AG08395 (cell line): Measurements from ENCODE around the gene CMIP.
"Not testable (repeated sequence)": the region's sequence is repeated elsewhere in the genome, so short reads cannot be mapped to it uniquely, and the experiment has no call there.

Experiments used
- DNase-seq: peaks from one replicate; pipeline ENCODE4 v3.0.0; 2012; ENCODE audit warnings: mixed read lengths, low spot score

CMIP gene

DNA sequence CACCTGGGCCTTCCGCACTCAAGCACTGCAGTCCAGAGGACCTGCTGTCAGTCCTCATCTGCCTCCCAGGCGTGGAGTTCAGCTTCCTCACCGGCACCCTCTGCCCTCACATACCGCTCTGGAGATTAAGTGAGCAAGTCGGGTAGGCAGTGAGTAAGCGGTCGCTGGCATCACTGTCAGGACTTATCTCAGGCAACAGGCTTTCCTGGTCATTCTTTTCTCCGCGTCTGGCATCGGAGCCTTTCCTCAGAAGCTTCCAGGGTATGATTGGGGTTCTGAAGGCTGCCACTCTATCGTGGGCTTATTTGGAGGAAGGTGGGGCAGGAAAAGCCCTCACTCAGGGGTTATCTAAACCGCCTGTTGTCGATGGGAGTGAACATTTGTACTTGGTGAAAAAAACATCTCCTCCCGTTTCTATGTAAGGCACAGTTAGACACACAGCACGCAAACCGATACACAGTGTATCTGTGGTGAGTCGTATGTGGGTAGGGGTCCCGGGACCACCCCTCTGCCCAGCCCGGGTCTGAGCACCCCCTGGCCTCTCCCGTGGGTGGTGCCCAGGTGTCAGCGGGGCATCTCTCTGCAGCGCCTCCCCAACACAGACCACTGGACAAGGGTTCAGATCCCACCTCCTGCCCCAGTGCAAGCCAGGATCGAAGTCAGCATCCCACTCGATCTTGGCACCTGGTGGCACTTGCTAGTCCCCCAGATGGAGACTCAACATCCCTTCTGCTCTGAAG, 242.0 kb downstream of the CMIP start:
- no peak for DNase-seq

DNA sequence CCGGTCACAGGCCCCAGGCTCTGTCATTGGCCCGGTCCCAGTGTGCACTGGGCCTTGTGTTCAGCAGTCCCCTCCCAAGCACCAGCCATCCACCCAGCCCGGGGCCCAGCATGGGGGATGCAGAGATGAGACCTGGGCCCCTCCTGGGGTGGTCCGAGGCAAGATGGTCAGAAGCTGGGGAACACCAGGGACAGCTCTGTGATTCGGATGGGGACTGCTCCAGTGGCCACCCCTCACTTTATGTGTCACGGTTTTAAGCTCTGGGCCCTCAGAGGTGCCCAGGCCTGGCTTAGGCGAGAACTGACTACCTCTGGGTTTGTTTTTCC, 242.5 kb downstream of the CMIP start:
- DNase-seq = no peak

DNA sequence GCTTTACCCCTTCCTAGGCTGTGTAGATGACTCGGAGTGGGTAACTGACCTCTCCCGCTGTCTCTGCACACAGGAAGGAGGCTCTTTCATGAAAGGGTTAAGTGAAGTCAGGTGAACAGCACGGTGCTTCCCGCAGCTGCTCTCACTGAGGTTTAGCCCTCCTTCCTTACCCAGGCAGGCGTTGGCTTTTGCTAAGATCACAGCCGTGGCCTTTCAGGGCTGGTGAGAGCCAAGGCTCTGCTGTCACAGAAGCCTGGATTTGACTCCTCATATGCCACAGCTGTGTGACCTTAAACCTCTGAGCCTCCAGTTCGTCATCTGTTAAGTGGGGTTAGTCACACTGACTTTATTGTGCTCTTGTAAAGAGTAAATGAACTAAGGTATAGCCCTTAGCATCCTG, 243.6 kb downstream of the CMIP start:
- DNase-seq = no peak

DNA sequence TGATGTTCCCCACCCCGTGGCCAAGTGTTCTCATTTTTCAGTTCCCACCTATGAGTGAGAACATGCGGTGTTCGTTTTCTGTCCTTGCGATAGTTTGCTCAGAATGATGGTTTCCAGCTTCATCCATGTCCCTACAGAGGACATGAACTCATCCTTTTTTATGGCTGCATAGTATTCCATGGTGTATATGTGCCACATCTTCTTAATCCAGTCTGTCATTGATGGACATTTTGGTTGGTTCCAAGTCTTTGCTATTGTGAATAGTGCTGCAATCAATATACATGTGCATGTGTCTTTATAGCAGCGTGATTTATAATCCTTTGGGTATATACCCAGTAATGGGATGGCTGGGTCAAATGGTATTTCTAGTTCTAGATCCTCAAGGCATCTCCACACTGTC, 244.2 kb downstream of the CMIP start:
- DNase-seq = not testable (repeated sequence)

DNA sequence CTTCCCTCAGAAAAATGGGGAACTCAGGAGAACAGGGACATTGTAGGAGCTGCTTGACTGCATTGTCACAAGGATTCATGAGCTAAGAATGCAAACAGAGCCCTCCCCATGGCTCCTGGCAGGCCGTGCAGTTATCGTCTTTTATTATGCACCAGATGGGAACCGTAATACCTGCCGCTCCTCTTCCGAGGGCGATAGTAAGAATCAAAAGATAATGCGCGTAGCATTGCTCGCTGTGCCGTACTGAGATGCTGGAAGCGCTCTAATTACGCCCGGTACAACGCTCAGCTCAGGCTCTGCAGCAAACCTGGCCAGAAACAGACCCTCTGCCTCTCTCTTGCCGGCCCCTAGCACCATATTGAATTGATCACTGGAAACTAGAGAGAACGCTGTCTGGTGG, 247.4 kb downstream of the CMIP start:
- no peak for DNase-seq

DNA sequence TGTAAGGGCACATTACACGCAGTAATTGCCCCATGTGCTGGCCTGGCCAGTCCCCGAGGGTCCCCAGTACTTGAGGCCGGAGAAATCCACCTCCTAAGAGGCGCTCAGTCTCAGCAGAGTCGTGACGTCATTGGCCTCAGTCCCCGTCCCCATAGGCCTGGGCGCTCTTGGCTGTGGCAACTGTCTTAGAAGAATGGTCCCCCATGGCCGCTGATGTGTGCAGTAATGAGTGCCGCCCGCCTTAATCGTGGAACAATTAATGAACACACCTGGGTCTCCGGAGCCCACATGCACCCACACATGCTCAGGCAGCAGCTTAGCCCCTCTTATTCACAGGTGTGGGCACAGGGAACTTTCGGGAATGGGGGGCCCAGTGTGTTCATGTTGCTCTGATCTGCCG, 248.0 kb downstream of the CMIP start:
- no peak for DNase-seq

DNA sequence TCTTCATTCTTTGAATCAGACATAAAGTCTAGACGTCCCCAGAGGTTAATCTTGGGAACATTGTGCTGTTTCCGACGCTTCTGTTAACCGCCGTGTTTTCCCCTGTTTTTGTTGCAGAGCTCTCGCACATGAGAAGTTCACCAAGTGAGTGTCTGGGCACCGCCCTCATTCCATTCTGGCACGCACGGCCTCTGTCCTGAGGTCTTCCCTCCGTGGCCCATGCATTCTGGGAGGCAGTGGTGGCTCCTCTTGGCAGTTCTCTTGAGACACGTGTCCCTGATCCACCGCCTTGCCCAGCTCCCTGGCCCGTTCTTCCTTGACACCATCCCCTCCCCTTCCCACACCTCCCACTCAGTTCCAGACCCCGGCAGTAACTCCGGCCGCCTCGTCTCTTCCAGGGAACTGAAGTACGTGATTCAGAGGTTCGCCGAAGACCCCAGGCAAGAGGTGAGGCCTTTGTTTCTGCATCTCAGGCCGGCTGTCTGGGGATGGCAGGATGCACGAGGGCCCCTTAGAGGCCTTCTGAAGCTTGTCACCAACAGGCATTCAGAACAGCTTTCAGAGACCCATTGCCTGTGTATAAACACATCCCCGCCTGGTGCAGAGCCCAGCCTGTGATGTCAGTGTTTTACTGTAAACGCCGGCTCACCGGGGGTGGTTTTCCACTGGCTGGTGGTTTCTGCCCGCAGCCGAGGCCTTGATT, 248.6 kb downstream of the CMIP start:
- DNase-seq = peak; percentile 76

DNA sequence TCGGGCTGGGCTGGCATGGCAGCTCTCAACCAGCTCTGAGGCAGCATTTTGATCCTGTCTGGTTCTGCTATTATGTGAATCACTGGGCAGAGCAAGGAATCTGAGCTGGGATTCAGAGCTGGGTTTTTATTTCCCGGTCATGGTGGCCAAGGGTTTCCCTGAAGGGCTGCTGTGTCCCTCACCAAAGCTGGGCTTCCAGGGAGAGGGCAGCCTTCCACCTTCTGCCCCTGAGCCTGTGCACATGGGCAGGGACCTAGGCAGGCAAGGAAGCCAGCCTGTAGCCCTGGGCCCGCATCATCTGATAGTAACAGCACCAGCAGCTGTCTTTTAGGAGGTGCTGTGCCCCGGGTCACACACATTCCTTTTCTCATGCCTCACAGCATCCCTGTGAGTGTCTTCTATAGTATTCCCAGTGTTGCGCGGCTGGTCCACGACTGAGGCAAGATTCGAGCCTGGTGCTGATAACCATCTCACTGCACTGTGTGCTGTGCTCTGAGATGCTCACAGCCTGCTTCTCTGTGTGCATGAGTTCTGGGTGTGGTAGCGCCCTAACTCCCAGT, 249.2 kb downstream of the CMIP start:
- DNase-seq = no peak

DNA sequence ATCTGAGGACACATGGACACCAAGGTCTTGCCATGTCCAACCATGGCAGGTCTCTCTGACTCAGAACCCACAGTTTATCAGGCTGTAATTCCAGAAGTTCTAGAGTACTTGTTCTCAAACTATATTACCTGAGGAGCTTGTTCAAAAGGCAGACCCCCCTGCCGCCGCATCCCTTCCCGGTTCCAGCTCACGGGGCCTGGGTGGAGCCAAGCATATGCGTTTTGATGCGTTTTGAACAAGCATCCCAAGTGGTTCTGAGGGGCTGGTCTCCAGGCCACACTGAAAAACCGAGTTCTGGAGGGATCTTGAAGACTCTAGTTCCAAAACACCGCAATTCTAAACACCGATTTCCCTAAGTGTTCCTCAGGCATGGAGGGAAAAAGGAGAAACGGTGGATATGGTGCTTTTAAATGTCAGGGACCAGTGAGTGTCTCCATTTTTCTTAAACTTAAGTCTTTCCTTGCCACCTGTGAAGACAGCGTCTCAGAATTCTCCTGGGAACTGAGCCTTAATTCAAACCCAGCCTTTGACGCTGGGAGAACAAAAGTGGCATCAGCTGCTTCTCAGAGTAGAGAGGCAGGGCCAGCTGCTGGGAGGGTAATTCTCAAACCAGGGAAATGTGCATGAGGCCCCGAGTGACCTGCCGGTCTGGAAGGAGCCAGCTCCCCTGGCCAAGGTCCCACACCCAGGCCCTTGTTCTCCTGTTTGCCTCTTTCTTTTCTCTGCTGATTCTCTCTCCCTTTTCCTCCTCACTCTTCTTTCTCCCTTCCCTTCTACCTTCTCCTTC, 250.1 kb downstream of the CMIP start:
- DNase-seq = no peak

DNA sequence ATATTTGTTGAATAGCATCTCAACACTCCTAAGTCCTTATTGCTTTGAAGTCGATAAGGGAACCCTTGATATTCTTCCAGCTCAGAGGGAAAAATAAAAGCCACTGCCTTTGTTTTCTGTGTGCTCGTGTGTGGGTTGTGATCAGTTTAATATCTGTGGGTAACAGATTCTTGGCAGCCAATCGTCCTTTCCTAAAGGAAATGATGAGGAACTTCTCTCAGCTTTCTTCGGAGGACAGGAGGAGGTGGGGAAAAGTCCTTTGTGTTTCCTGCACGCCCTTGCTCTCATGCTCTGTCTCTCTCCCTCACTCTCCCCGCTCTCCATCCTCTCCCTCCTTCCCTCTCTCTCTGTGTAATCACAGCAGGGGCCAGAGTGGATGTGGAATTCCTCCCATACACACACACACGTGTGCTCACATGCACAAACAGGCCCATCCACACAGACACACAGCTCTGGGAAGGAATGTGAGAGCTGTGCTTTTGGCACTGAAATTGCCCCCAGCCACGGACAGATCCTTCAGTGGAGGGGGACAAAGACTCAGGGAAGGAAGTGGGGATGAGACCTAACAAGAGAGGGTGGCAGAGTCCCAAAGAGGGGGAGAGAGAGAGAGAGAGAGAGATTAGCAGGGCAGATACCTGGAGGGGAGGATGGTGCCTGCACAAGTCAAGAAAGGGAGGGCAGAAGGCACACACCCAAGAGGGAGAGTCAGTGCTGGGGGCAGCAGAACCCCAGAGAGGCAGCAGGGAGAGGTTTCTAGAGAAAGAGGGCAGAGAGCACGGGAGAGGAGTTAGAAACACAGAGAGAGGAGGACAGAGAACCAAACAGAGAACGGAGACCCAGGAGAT, 250.9 kb downstream of the CMIP start:
- no peak for DNase-seq

DNA sequence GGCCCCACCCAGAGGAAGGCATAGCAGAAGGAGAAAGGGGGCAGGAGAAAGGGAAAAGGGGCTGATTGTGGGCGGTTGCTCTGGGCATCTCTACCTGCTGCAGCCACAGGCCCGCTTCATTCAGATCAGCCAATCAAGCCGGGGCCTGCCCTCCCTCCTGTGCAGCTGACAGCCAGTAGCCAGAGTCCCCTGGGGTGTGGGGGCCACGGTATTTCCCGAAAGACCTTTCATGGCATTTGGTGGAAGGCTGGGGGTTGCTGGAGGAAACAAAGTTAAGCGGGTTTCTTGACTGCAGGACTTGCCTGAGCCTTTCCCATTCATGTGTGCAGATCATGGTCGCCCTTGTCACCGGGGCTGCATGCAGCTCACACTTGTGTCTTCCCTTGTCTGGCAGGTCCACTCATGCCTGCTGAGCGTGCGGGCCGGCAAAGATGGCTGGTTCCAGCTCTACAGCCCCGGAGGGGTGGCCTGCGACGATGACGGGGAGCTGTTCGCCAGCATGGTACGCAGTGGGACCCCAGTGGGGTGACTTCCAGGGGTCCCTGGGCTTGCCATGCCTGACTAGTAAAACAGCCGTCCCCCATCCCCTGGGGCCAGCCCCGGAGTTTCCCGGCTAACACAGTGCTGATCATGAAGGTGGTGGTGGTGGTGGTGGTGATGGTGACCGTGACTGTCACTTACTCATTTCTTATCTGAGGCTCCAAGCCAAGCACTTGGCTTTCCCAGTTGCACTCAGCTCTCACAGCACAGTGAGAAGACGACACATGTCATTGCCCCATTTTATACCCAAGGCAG, 251.8 kb downstream of the CMIP start:
- DNase-seq = no peak

DNA sequence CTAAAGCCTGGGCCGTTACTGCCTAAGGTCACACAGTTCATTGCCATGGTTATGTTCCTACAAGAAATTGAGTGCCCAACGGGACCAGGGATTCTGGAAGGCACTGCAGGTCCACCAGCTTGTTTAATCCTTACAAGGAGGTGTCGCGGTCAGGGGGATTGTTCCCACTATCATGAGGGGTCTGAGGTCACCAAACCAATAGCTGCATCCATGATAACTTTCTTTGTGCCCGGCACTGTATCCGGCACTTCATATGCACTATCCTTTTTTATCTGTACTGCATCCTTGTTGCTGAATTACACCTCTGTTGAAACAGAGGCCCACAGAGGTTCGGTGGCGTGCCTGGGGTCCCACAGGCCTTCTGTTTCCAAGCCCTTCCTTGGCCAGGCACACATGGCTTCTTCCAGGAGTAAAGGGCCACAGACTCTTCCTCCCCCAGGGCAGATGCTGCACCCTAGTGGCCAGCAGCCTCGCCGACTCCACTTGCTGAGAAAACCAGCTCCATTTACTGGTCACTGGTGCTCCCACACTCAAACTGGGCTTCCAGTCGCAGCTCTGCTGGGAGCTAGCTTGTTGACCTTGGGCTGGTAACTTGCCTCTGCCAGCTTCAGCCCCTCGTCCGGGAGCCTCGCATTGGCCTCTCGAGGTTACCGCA, 252.5 kb downstream of the CMIP start:
- DNase-seq = peak; percentile 56

DNA sequence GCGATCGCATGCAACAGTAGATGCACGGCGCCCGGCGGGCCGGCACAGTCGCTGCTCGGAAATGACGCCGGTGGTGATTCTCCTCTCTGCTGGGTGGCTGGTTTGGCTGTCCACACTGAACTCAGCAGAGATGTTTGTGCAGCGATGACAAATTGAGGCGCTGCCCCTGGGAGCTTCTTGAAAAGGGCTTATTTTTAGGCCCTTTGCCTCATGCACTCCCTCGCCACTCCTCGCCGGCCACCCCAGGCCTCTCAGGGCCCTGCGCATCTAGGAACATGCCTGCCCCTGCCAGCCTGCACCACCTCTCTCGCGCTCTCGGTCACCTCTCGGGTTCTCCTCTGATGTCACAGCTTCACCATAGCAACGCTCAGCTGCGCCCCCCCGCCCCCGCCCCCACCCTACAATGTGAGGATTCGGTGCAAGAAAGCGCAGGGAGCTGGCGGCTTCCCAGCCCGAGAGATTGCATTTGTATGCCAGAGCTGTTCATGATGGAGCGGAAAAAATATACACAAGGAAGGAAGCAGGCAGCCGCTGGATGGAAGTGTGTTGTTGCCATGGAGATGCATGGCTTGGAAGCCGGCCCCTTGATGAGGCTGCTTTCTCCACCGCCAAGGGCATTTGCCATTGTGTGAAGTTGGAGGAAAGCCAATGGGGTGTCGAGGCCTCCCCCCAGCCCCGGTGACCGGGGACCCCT, 253.2 kb downstream of the CMIP start:
- no peak for DNase-seq

DNA sequence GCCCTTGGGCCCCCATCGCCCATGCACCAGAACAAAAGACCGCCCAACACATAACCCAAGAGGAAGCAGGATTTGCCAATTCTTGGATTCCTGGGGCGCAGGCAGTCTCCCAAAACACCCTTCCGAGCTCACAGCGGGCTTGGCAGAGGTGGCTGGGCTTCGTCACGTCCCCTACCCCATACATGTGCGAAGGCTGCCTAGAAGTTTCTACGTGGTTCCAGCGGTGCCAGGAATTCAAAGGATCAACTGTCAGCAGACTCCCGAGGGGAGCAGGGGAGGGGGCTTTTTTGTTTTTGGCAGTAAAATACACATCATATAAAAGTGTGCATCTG, 253.7 kb downstream of the CMIP start:
- DNase-seq = no peak

DNA sequence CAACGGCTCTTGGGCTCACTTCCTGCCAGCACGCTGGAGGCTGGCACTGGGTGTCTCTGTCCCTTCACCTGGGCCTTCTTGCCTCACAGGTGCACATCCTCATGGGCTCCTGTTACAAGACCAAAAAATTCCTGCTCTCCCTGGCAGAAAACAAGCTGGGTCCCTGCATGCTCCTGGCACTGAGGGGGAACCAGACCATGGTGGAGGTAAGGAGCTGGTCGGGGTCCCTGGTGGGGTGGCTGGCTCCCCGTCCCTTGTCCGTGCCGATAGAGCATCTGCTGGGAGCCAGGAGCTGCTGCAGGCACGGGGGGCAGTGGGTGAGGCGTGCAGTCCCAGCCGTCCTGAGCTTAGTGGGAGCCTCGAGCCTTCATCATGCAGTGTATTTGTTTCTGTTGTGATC, 255.0 kb downstream of the CMIP start:
- DNase-seq = no peak

DNA sequence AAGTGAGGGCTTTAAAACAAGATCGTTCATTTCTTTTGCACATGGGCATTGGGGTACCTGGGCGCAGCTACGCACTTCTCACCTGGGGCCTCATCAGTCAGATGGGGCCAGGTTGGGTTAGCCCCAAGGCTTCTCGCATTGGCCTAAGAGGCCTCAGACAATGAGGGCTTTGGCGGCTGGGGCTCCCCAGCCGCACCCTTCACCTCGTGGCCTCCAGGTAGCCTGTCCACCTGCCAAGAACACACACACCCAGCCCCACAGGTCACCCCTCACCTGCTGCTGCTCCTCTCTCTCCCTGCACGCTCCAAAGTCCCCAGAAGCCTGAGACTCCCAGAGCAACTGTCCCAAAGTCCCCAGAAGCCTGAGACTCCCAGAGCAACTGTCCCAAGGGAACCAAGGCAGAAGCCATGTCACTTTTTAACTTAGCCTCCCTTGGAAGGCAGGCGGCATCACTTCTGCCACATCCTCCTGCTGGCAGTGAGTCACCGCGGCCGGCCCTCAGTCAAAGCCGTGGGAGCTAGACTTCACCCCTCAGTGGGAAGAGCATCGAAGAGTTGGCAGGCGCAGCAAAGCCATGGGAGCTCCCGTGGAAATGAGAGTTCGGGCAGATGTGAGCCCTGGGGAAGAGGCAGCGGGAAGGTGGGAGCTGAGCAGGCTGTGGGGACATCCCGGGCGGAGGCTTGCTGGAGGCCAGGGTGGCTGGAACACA, 255.6 kb downstream of the CMIP start:
- no peak for DNase-seq

DNA sequence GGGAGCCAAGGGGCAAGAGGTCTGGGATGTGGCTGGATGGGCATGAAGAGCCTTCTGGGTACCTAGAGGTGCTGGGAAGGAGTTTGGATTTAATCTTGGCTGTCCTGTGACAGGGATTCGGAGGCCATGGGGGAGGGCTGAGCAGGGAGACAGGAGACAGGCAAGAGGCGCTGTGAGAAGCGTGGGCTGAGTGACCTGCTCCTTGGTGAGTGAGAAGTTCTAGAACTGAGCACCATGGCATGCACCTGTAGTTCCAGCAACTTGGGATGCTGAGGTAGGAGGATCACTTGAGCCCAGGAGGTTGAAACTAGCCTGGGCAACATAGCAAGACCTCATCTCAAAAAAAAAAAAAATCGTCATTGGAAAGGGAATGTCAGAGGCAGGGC, 256.2 kb downstream of the CMIP start:
- no peak for DNase-seq

DNA sequence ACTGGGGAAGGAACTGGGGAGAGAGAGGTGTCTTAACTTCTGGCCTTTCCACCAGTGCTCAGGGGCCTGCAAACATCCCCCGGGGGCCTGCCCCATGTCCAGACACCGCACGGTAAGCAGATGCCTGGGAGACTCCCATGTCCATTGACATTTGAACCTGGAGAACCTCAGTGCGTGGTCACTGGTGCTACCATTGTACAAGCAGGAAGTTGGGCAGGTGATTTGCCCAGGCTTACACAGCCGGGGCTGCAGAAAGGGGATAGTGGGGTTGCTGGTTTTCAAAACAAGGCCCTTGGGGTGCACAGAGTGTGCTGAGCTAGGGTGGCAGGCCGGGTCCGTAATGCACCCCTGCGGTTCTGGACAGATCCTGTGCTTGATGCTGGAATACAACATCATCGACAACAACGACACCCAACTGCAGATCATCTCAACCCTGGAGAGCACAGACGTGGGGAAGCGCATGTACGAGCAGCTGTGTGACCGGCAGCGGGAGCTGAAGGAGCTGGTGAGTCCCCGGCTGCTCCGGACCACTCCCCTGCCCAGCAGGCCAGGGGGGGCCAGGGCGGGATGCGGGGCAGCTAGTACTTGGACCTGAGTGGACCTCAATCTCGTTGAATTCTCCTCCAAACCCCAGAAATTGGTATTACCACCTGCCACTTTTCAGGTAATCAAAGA, 256.8 kb downstream of the CMIP start:
- DNase-seq = no peak

DNA sequence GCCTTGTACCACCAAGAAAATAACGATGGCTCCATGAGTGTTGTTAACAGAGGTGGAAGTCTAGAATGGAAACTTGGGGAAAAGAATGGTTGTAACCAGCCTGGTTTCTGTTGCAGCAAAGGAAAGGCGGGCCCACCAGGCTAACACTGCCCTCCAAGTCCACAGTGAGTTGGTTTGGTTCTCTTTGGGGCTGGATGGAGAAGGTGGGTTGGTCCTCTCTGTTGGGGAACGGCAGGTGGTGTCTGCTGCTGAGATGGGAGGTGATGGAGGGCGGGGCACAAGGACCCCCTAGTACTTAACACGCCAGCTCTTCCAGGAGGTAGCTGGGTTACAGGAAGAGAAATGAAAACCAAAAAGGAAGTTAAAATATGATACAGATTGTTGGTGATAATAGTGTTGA, 257.9 kb downstream of the CMIP start:
- no peak for DNase-seq
